Fibroblast of lung (primary cell): ENCODE measurements around the gene HIPK1. TPM values are rescaled to one million over a fixed set of nuclear protein-coding genes. Genes with fewer than 3 reads are reported as not detected.

Experiments used
- DNase-seq, 2 donors: peaks; one replicate each; pipeline versions ENCODE4 v3.0.0 to v3.0.0-alpha.2; 2010; ENCODE audit warnings: low read depth in 2 of 2
- H2AFZ ChIP-seq: 2 replicates; pipeline ENCODE4 v1.5.1; 2012; ENCODE audit warnings: low read length, control low read depth, inconsistent platforms
- H3K27ac ChIP-seq: 2 replicates; pipeline ENCODE4 v1.5.1; 2011; ENCODE audit warnings: low read length, control low read depth; ENCODE audit not compliant: insufficient read depth
- H3K27me3 ChIP-seq: 2 replicates; pipeline ENCODE4 v1.5.1; 2011; ENCODE audit warnings: mild to moderate bottlenecking, low read length; ENCODE audit not compliant: control insufficient read depth, insufficient read depth
- H3K36me3 ChIP-seq: 2 replicates; pipeline ENCODE4 v1.5.1; 2011; ENCODE audit warnings: low read length; ENCODE audit not compliant: control insufficient read depth, insufficient read depth
- H3K4me1 ChIP-seq: 2 replicates; pipeline ENCODE4 v1.5.1; 2011; ENCODE audit warnings: low read length; ENCODE audit not compliant: control insufficient read depth, insufficient read depth; ENCODE audit errors: extremely low read depth
- H3K4me2 ChIP-seq: 2 replicates; pipeline ENCODE4 v1.5.1; 2011; ENCODE audit warnings: low read length, control low read depth; ENCODE audit not compliant: insufficient read depth; ENCODE audit errors: extremely low read depth
- H3K4me3 ChIP-seq, 4 experiments: fragments of 200-600 bp in 1 of 4; sonication (generic) in 1 of 4; replicated peaks in 1 of 4; 2 replicates each; pipeline ENCODE4 v1.5.1; 2011 to 2016; ENCODE audit warnings: low read length in 4 of 4, low read depth in 3 of 4, mild to moderate bottlenecking in 3 of 4, control low read depth in 2 of 4, inconsistent platforms in 1 of 4, mixed read lengths in 1 of 4; ENCODE audit not compliant: insufficient read depth in 1 of 4; ENCODE audit errors: control extremely low read depth in 1 of 4
- H3K79me2 ChIP-seq: 2 replicates; pipeline ENCODE4 v1.5.1; 2012; ENCODE audit warnings: mild to moderate bottlenecking, low read length, inconsistent platforms; ENCODE audit not compliant: control insufficient read depth, insufficient read depth
- H3K9ac ChIP-seq: 2 replicates; pipeline ENCODE4 v1.5.1; 2011; ENCODE audit warnings: mild to moderate bottlenecking, low read length, control low read depth; ENCODE audit not compliant: insufficient read depth
- H3K9me3 ChIP-seq: 2 replicates; pipeline ENCODE4 v1.5.1; 2012; ENCODE audit warnings: low read depth, low read length; ENCODE audit not compliant: control insufficient read depth, insufficient read depth
- H4K20me1 ChIP-seq: 2 replicates; pipeline ENCODE4 v1.5.1; 2011; ENCODE audit warnings: low read length; ENCODE audit not compliant: control insufficient read depth, insufficient read depth; ENCODE audit errors: extremely low read depth
- CTCF ChIP-seq, 2 donors: IDR thresholded peaks in 1 of 2; conservative IDR thresholded peaks in 1 of 2; 1 replicate in 1 of 2; 2 replicates in 1 of 2; pipeline ENCODE4 v1.5.1; 2011 to 2012; ENCODE audit warnings: low read length in 2 of 2, control low read depth in 1 of 2, inconsistent platforms in 1 of 2, low read depth in 1 of 2, mild to moderate bottlenecking in 1 of 2
- EZH2 ChIP-seq: IDR thresholded peaks from 2 replicates; pipeline ENCODE4 v1.5.1; 2012; ENCODE audit warnings: low read length, control low read depth, mild to moderate bottlenecking; ENCODE audit errors: missing control alignments
- polyA plus RNA-seq, 2 donors: library from polyadenylated mRNA; depleted of rRNA in 1 of 2; stranded (reverse) in 1 of 2; unstranded in 1 of 2; fragments of >200 nt; gene quantifications; 2 replicates each; pipeline ENCODE4 v1.2.1, GENCODE V29; 2011 to 2012; ENCODE audit warnings: missing spikeins in 1 of 2
- total RNA-seq: library from RNA; depleted of rRNA; stranded (reverse); fragments of >200 nt; gene quantifications from 2 replicates; pipeline ENCODE4 v1.2.1, GENCODE V29; 2014

Gene HIPK1
- total and polyA plus RNA-seq, 2 donors (not counting 1 experiment from before 2014, with no cell fraction given): 19.8 to 28.5 TPM

- H3K27ac ChIP-seq: peak within 1 kb of the TSS; percentile 85
- peaks cover 25% of the 10 kb centered on the region for H3K79me2 ChIP-seq
- peak within 1 kb of the TSS; percentile 73 to 91 (median 88) for H3K4me3 ChIP-seq
- peak; percentile 66 to 68 for TF ChIP-seq CTCF (conservative IDR thresholded peaks at IDR 0.05 in 1 of 2, IDR thresholded peaks at IDR 0.05 in 1 of 2; ENCODE audit: low read depth in 1 of 2, low read length in 2 of 2)
- no peak for TF ChIP-seq EZH2
- H3K4me1 ChIP-seq: no peaks in the 10 kb centered on the region
- peaks cover 2% of the 10 kb centered on the region for H3K36me3 ChIP-seq
- no peaks in the 10 kb centered on the region for H3K9me3 ChIP-seq
- H4K20me1 ChIP-seq: no peaks in the 10 kb centered on the region
- peak within 1 kb of the TSS; percentile 93 for H2AFZ ChIP-seq
- peak; percentile 100 for DNase-seq
- peak within 1 kb of the TSS; percentile 77 for H3K9ac ChIP-seq
- H3K27me3 ChIP-seq: no peaks in the 10 kb centered on the region
- peak within 1 kb of the TSS; percentile 92 for H3K4me2 ChIP-seq
Measured at GRCh38 chr1:113904674-113905434, 24.3 kb upstream of the HIPK1 start, which contains the start of the genes AP4B1 and DCLRE1B. TSS of gene AP4B1 (minus strand) at chr1:113904799. CDS start at chr1:113904717, 82 bp downstream. TSS of gene DCLRE1B (plus strand) at chr1:113905326. CDS start at chr1:113905587, 261 bp downstream.

- Histone ChIP-seq H3K27ac (peak overlapping the region; percentile 85), H3K27me3 (no peaks in the 10 kb centered on the region)
- no peak for DNase-seq
Measured at GRCh38 chr1:113905435-113905861, 23.7 kb upstream of the HIPK1 start.

More at GRCh38 chr1:113905435-113905861, 23.7 kb upstream of the HIPK1 start:
- Histone ChIP-seq H3K4me3 (peak overlapping the region; percentile 73 to 91 (median 88)), H3K4me1 (no peaks in the 10 kb centered on the region), H3K9me3 (no peaks in the 10 kb centered on the region), H2AFZ (peak overlapping the region; percentile 93), H4K20me1 (no peaks in the 10 kb centered on the region), H3K79me2 (peaks cover 25% of the 10 kb centered on the region), H3K4me2 (peak overlapping the region; percentile 88), H3K36me3 (peaks cover 2% of the 10 kb centered on the region), H3K9ac (peak overlapping the region; percentile 77)
- TF ChIP-seq EZH2 (no peak), CTCF (conservative IDR thresholded peaks at IDR 0.05 in 1 of 2, IDR thresholded peaks at IDR 0.05 in 1 of 2; ENCODE audit: low read depth in 1 of 2, low read length in 2 of 2) (no peak)
